CD4-positive, CD25-positive, alpha-beta regulatory T cell (primary cell): ENCODE measurements around the gene HECTD1. TPM values are rescaled to one million over a fixed set of nuclear protein-coding genes. Genes with fewer than 3 reads are reported as not detected.

Experiments
- ATAC-seq, 2 donors: fragments of 150-1000 bp; cut with Tn5 transposase; one replicate each; pipeline ENCODE4 v1.10.0; 2021; ENCODE audit warnings: low read depth in 2 of 2, moderate number of reproducible peaks in 2 of 2, moderate library complexity in 1 of 2
- DNase-seq, 3 donors: peaks; one replicate each; pipeline versions ENCODE4 v3.0.0 to v3.0.0-alpha.2; 2012 to 2022; ENCODE audit warnings: mixed read lengths in 1 of 3
- H3K27ac ChIP-seq: one replicate; pipeline ENCODE4 v1.7.0; 2013; ENCODE audit warnings: mild to moderate bottlenecking, low read length; ENCODE audit not compliant: insufficient read depth, poor library complexity, severe bottlenecking
- H3K27me3 ChIP-seq: one replicate; pipeline ENCODE4 v1.7.0; 2013; ENCODE audit warnings: low read length; ENCODE audit not compliant: control insufficient read depth, insufficient read depth
- H3K36me3 ChIP-seq: one replicate; pipeline ENCODE4 v1.7.0; 2013; ENCODE audit warnings: mild to moderate bottlenecking, low read length, moderate library complexity; ENCODE audit not compliant: control insufficient read depth, insufficient read depth
- H3K4me1 ChIP-seq: 2 replicates; pipeline ENCODE4 v1.7.0; 2013; ENCODE audit warnings: mild to moderate bottlenecking, low read length; ENCODE audit not compliant: insufficient read depth, control insufficient read depth, poor library complexity, severe bottlenecking
- H3K4me3 ChIP-seq: one replicate; pipeline ENCODE4 v1.7.0; 2013; ENCODE audit warnings: low read depth, mild to moderate bottlenecking, low read length, moderate library complexity
- H3K9me3 ChIP-seq, 2 experiments: 1 replicate in 1 of 2; 2 replicates in 1 of 2; pipeline ENCODE4 v1.7.0; 2013; ENCODE audit warnings: low read length in 2 of 2, mild to moderate bottlenecking in 1 of 2, moderate library complexity in 1 of 2; ENCODE audit not compliant: control insufficient read depth in 2 of 2
- H3K27ac Mint-ChIP-seq, 3 donors: one replicate each; pipeline ENCODE4 v1.8.0; 2020 to 2022; ENCODE audit warnings: mild to moderate bottlenecking in 3 of 3, mixed read lengths in 3 of 3, moderate library complexity in 2 of 3
- H3K27me3 Mint-ChIP-seq: one replicate; pipeline ENCODE4 v1.8.0; 2022; ENCODE audit warnings: mild to moderate bottlenecking, mixed read lengths
- H3K36me3 Mint-ChIP-seq: one replicate; pipeline ENCODE4 v1.8.0; 2020; ENCODE audit warnings: mixed read lengths
- H3K4me1 Mint-ChIP-seq, 4 donors: one replicate each; pipeline ENCODE4 v1.8.0; 2020 to 2022; ENCODE audit warnings: mixed read lengths in 4 of 4, mild to moderate bottlenecking in 1 of 4
- H3K4me3 Mint-ChIP-seq, 4 donors: one replicate each; pipeline ENCODE4 v1.8.0; 2020 to 2022; ENCODE audit warnings: mild to moderate bottlenecking in 4 of 4, mixed read lengths in 4 of 4, moderate library complexity in 3 of 4
- H3K9me3 Mint-ChIP-seq, 7 donors: one replicate each; pipeline ENCODE4 v1.8.0; 2020 to 2022; ENCODE audit warnings: mixed read lengths in 7 of 7, mild to moderate bottlenecking in 3 of 7, moderate library complexity in 2 of 7
- polyA plus RNA-seq, 4 donors: library from polyadenylated mRNA; unstranded; fragments of 300-500 nt; fragmentation: Illumina TruSeq; gene quantifications; one replicate each; pipeline ENCODE4 v1.2.3, GENCODE V29; 2021
- total RNA-seq: library from RNA; stranded (reverse); gene quantifications from one replicate; pipeline ENCODE4 v1.2.3, GENCODE V29; 2022

The HECTD1 gene
- total and polyA plus RNA-seq, 5 donors from 2014 or later, result 25.3 to 172 (median 27.1) TPM

DNA sequence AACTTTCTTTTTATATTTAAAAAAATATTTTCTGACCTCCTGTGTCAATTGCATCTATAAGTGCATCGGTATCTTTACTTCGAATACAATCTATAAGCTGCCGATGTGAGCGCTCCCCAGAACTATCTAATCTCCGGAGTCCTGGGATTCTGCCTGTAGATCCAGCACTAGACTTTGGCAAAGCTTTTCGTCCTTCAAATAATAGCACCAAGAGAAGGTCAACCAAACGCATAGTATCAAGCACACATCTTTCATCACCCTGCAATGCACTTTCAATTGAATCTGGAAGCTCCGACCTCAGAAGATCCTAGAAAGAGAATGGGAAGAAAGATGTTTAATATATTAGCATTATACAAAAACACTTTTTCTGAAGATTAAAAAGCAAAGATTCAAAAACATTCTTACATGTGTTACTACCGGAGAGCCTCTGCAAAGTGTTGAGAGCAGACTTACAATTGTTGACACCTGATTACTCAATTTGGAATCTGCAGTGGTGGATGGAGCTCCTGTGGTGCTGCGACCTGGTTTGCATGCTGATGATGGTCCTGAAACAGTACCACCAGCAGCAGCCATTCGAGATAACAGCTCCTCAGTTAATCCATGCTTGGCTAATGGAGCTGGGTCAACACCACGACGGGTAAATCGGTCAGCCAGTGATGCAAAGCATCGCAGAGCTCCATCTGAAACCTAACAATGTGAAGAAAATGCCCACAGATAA, 34.3 kb downstream of the HECTD1 start:
- Histone ChIP-seq H3K9me3 (no peaks in the 10 kb centered on the region), H3K27ac (no peak overlapping the region), H3K4me3 (no peak overlapping the region), H3K4me1 (no peaks in the 10 kb centered on the region), H3K36me3 (peaks cover 85% of the 10 kb centered on the region), H3K27me3 (no peaks in the 10 kb centered on the region)
- no peak for ATAC-seq
- DNase-seq, result no peak
- H3K36me3 Mint-ChIP-seq, result peaks cover 31% of the 10 kb centered on the region
- H3K4me1 Mint-ChIP-seq, result peaks cover 2 to 11% (median 7%) of the 10 kb centered on the region in 4 donors
- H3K27ac Mint-ChIP-seq, result no peak overlapping the region
- H3K9me3 Mint-ChIP-seq, result no peaks in the 10 kb centered on the region
- H3K27me3 Mint-ChIP-seq, result no peaks in the 10 kb centered on the region
- H3K4me3 Mint-ChIP-seq, result no peak overlapping the region

DNA sequence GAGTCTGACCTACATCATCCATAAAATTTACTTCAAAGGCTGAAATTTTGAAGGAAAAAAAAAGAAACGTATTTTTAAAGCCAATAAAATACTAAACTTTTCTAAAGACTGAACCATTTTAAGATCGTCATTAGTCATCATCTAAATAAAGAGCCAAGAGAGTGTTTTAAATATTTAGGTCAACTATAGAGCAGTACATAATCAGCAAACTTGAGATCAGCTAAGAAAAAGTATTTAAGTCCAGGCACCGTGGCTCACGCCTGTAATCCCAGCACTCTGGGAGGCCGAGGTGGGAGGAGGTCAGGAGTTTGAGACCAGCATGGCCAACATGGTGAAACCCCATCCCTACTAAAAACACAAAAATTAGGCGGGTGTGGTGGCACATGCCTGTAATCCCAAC, 35.5 kb downstream of the HECTD1 start:
- Mint-ChIP-seq H3K4me3 (no peak overlapping the region), H3K27ac (no peak overlapping the region), H3K9me3 (no peaks in the 10 kb centered on the region), H3K27me3 (no peaks in the 10 kb centered on the region), H3K4me1 (peaks cover 0 to 14% (median 6%) of the 10 kb centered on the region in 4 donors), H3K36me3 (peaks cover 35% of the 10 kb centered on the region)
- Histone ChIP-seq H3K27ac (no peak overlapping the region), H3K4me1 (no peaks in the 10 kb centered on the region), H3K36me3 (peaks cover 87% of the 10 kb centered on the region), H3K27me3 (no peaks in the 10 kb centered on the region), H3K9me3 (no peaks in the 10 kb centered on the region), H3K4me3 (no peak overlapping the region)
- DNase-seq (no peak), ATAC-seq (no peak)

DNA sequence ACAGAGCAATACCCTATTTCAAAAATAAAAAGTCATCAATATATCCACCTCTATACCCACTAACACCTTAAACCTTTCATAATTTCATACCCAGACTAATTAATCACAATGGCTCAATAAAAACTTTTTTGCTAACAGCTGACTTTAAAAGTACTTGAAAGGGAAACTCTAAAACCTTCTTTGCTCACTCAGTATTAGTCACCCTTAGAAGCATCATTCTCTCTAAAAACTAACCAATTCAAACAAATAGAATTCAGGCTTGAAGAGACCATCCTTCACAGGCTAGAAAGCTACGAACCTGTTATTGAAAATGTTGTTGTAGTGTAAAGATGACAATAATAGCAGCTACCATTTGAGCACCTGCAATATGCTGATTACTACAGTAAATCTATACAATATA, 37.2 kb downstream of the HECTD1 start:
- peaks cover 92% of the 10 kb centered on the region for H3K36me3 ChIP-seq
- Mint-ChIP-seq H3K27me3 (no peaks in the 10 kb centered on the region), H3K36me3 (peaks cover 37% of the 10 kb centered on the region), H3K27ac (peak overlapping the region in 2 of 3 donors; percentile 16 to 54), H3K4me3 (no peak overlapping the region), H3K4me1 (peaks cover 0 to 14% (median 8%) of the 10 kb centered on the region in 4 donors), H3K9me3 (no peaks in the 10 kb centered on the region)
- DNase-seq, result no peak
- H3K27ac ChIP-seq, result no peak overlapping the region
- ATAC-seq, result no peak
- no peaks in the 10 kb centered on the region for H3K4me1 ChIP-seq
- H3K4me3 ChIP-seq, result no peak overlapping the region
- no peaks in the 10 kb centered on the region for H3K9me3 ChIP-seq
- no peaks in the 10 kb centered on the region for H3K27me3 ChIP-seq

DNA sequence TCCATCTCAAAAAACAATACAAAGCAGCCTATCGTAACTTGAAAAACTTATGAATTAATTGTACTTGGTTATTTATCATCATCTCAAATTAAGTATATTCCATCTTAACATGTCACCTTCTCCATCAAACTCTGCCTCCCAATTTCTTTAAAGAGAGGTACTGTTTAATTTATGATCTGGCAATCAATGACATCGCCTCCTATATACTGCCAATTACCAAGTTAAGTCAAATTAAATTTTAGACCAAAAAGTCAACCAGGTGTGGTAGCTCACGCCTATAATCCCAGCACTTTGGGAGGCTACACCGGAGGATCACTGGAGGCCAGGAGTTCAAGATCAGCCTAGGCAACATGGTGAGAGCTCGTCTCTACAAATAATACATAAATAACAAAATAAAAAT, 37.7 kb downstream of the HECTD1 start:
- Histone ChIP-seq H3K36me3 (peaks cover 92% of the 10 kb centered on the region), H3K27me3 (no peaks in the 10 kb centered on the region), H3K4me1 (no peaks in the 10 kb centered on the region), H3K9me3 (no peaks in the 10 kb centered on the region), H3K27ac (no peak overlapping the region), H3K4me3 (no peak overlapping the region)
- no peak overlapping the region for H3K4me3 Mint-ChIP-seq
- peaks cover 40% of the 10 kb centered on the region for H3K36me3 Mint-ChIP-seq
- no peaks in the 10 kb centered on the region for H3K27me3 Mint-ChIP-seq
- DNase-seq, result no peak
- H3K27ac Mint-ChIP-seq, result peak overlapping the region in 1 of 3 donors; percentile 54
- H3K4me1 Mint-ChIP-seq, result peaks cover 2 to 15% (median 8%) of the 10 kb centered on the region in 4 donors
- H3K9me3 Mint-ChIP-seq, result no peaks in the 10 kb centered on the region
- no peak for ATAC-seq

DNA sequence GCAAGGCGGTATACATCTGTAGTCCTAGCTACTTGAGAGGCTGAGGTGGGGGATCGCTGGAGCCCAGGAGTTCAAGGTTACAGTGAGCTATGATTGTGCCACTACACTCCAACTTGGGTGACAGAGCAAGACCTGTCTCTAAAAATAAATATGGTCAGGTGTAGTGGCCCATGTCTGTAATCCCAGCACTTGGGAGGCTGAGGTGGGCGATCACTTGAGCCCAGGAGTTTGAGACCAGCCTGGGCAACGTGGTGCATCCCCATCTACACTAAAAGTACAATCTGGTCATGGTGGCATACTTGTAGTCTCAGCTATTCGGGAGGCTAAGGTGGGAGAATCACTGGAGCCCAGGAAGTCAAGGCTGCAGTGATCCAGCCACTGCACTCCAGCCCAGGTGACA, 40.6 kb downstream of the HECTD1 start:
- ATAC-seq, result no peak
- Mint-ChIP-seq H3K36me3 (peaks cover 30% of the 10 kb centered on the region), H3K27ac (no peak overlapping the region), H3K4me1 (peaks cover 3 to 14% (median 6%) of the 10 kb centered on the region in 4 donors), H3K27me3 (no peaks in the 10 kb centered on the region), H3K4me3 (no peak overlapping the region), H3K9me3 (no peaks in the 10 kb centered on the region)
- Histone ChIP-seq H3K36me3 (peaks cover 87% of the 10 kb centered on the region), H3K4me3 (no peak overlapping the region), H3K4me1 (no peaks in the 10 kb centered on the region), H3K27me3 (no peaks in the 10 kb centered on the region), H3K9me3 (no peaks in the 10 kb centered on the region), H3K27ac (no peak overlapping the region)
- DNase-seq, result no peak

DNA sequence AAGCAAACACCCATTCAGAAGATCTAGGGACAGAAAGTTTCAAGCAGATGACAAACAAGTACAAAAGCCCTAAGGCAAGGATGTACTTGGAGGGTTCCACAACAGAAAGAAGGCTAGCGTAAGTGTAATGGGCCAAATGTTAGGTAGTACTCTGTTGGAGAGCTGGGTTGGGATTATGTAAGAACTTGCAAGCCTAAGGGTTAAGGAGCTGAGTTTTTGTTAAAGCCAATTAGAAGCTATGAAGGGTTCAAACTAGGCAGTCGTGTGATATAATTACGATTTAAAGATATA, 41.4 kb downstream of the HECTD1 start:
- H3K27me3 ChIP-seq, result no peaks in the 10 kb centered on the region
- ATAC-seq (no peak), DNase-seq (no peak)
- H3K4me1 Mint-ChIP-seq, result peaks cover 3 to 14% (median 6%) of the 10 kb centered on the region in 4 donors
- H3K27me3 Mint-ChIP-seq, result no peaks in the 10 kb centered on the region
- no peak overlapping the region for H3K27ac Mint-ChIP-seq
- H3K36me3 Mint-ChIP-seq, result peaks cover 33% of the 10 kb centered on the region
- no peak overlapping the region for H3K4me3 ChIP-seq
- no peak overlapping the region for H3K27ac ChIP-seq
- no peak overlapping the region for H3K4me3 Mint-ChIP-seq
- H3K36me3 ChIP-seq, result peaks cover 79% of the 10 kb centered on the region
- H3K9me3 Mint-ChIP-seq, result no peaks in the 10 kb centered on the region
- H3K9me3 ChIP-seq, result no peaks in the 10 kb centered on the region
- no peaks in the 10 kb centered on the region for H3K4me1 ChIP-seq

DNA sequence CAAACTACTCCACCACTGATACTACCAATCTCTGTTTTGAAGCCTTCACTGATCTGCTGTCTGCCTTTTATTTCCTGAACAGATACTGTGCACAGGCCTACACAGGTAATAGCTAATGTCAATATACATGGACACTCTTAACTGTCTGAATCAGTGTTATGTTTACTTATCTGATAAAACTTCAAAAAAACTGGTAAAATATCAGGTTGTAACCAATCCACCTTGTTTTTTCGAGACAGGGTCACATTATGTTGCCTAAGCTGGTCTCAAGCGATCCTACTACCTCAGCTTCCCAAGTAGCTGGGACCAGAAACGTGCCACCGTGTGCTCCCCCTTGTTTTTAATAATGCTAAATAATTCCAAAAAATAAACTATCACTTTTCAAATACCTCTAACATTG, 43.5 kb downstream of the HECTD1 start:
- Mint-ChIP-seq H3K4me1 (peaks cover 3 to 19% (median 6%) of the 10 kb centered on the region in 4 donors), H3K36me3 (peaks cover 26% of the 10 kb centered on the region), H3K27ac (peak overlapping the region in 1 of 3 donors; percentile 29), H3K27me3 (no peaks in the 10 kb centered on the region), H3K4me3 (no peak overlapping the region), H3K9me3 (no peaks in the 10 kb centered on the region)
- ATAC-seq, result no peak
- no peaks in the 10 kb centered on the region for H3K27me3 ChIP-seq
- H3K9me3 ChIP-seq, result no peaks in the 10 kb centered on the region
- no peaks in the 10 kb centered on the region for H3K4me1 ChIP-seq
- no peak for DNase-seq
- H3K36me3 ChIP-seq, result peaks cover 75% of the 10 kb centered on the region
- no peak overlapping the region for H3K27ac ChIP-seq
- no peak overlapping the region for H3K4me3 ChIP-seq

DNA sequence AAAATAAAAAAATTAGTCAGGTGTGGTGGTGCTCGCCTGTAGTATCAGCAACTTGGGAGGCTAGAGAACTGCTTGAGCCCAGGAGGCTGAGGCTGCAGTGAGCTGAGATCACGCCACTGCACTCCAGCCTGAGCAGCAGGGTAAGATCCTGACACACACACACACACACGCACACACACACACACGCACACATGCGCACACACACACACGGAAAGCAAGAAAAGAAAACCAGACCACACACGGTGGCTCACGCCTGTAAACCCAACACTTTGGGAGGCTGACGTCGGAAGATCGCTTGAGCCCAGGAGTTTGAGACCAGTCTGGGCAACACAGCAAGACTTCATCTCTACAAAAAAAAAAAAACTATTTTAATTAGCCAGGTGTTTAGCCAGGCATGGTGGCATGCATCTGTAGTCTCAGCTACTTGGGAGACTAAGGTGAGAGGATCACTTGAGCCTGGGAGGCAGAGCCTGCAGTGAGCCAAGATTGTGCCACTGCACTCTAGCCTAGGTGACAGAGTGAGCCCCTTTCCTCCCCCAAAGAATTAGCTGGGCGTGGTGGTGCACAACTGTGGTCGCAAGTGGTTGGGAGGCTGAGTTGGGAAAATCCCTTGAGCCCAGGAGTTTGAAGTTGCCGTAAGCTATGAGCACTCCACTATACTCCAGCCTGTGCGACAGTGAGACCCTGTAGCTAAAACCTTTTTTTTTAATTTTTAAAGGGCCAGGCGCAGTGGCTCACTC, 44.5 kb downstream of the HECTD1 start:
- DNase-seq (no peak), ATAC-seq (no peak)
- H3K4me1 ChIP-seq, result no peaks in the 10 kb centered on the region
- H3K27ac ChIP-seq, result no peak overlapping the region
- Mint-ChIP-seq H3K9me3 (peaks cover 0 to 2% (median 0%) of the 10 kb centered on the region in 7 donors), H3K27ac (peak overlapping the region in 2 of 3 donors; percentile 29 to 83), H3K36me3 (peaks cover 25% of the 10 kb centered on the region), H3K4me1 (peaks cover 3 to 16% (median 6%) of the 10 kb centered on the region in 4 donors), H3K4me3 (no peak overlapping the region), H3K27me3 (no peaks in the 10 kb centered on the region)
- peaks cover 76% of the 10 kb centered on the region for H3K36me3 ChIP-seq
- H3K4me3 ChIP-seq, result no peak overlapping the region
- no peaks in the 10 kb centered on the region for H3K27me3 ChIP-seq
- no peaks in the 10 kb centered on the region for H3K9me3 ChIP-seq
